Esophagus (tissue), 2 donors: ENCODE results near the gene ERCC8. TPM values are rescaled to one million over a fixed set of nuclear protein-coding genes. Genes with fewer than 3 reads are reported as not detected.
"Not testable (repeated sequence)": the region's sequence is repeated elsewhere in the genome, so short reads cannot be mapped to it uniquely, and the experiment has no call there.

Source experiments
- H3K27ac ChIP-seq, 2 donors: one replicate each; pipeline ENCODE4 v1.5.1; 2013; ENCODE audit warnings: low read depth in 2 of 2, mild to moderate bottlenecking in 2 of 2, inconsistent platforms in 1 of 2, low read length in 1 of 2, moderate library complexity in 1 of 2
- H3K27me3 ChIP-seq, 2 donors: one replicate each; pipeline ENCODE4 v1.6.1; 2013; ENCODE audit warnings: low read length in 2 of 2, control low read depth in 1 of 2, mild to moderate bottlenecking in 1 of 2; ENCODE audit not compliant: insufficient read depth in 2 of 2, control insufficient read depth in 1 of 2
- H3K36me3 ChIP-seq, 2 donors: one replicate each; pipeline ENCODE4 v1.6.1; 2013; ENCODE audit warnings: low read length in 1 of 2; ENCODE audit not compliant: control insufficient read depth in 2 of 2, insufficient read depth in 2 of 2
- H3K4me1 ChIP-seq, 2 donors: one replicate each; pipeline ENCODE4 v1.6.1; 2013; ENCODE audit warnings: low read length in 1 of 2; ENCODE audit not compliant: control insufficient read depth in 2 of 2, insufficient read depth in 2 of 2
- H3K4me3 ChIP-seq, 2 donors: one replicate each; pipeline ENCODE4 v1.5.1; 2013; ENCODE audit warnings: low read length in 2 of 2, mild to moderate bottlenecking in 2 of 2, low read depth in 1 of 2, moderate library complexity in 1 of 2
- H3K9me3 ChIP-seq, 2 donors: one replicate each; pipeline ENCODE4 v1.6.1; 2013; ENCODE audit warnings: mild to moderate bottlenecking in 2 of 2, low read depth in 1 of 2, low read length in 1 of 2, moderate library complexity in 1 of 2; ENCODE audit not compliant: control insufficient read depth in 2 of 2, insufficient read depth in 1 of 2
- WGBS, 2 donors: extraction: QIAGEN DNeasy Blood & Tissue Kit; methylation state at CpG; one replicate each; pipeline ENCODE4 v1.1.7; 2013; 5-methylcytosine and 5-hydroxymethylcytosine counted together
- polyA plus RNA-seq, 2 donors: library from polyadenylated mRNA; stranded (reverse); fragments of 200-250 nt; gene quantifications; one replicate each; pipeline ENCODE4 v1.2.3, GENCODE V29; 2013
- donor health status: healthy with polysubstance abuse.
- donor health status: Bipolar disorder and iron deficiency.

Gene ERCC8
- 1 to 10 TPM; 2.5 to 4.2 TPM for polyA plus RNA-seq

GRCh38 chr5:60944904-60945812 is at the start of gene ERCC8, which contains the start of gene NDUFAF2:
ERCC8 (minus strand) TSS chr5:60945070; CDS start chr5:60945008, 62 bp downstream.
NDUFAF2 (plus strand) TSS chr5:60945205; CDS start chr5:60945256, 51 bp downstream.
- H3K4me1 ChIP-seq, result no peaks in the 10 kb centered on the region
- WGBS, 2 donors, result 2 to 3% methylated on average over 64 of the region's 64 CpGs
- peak within 1 kb of the TSS; percentile 72 to 74 for H3K4me3 ChIP-seq
- no peaks in the 10 kb centered on the region for H3K27me3 ChIP-seq
- peak within 1 kb of the TSS; percentile 76 to 77 for H3K27ac ChIP-seq
- H3K36me3 ChIP-seq, result no peaks in the 10 kb centered on the region
- H3K9me3 ChIP-seq, result no peaks in the 10 kb centered on the region

- no peaks in the 10 kb centered on the region for H3K27me3 ChIP-seq
- H3K9me3 ChIP-seq, result peaks cover 5 to 7% of the 10 kb centered on the region in 2 donors
- H3K36me3 ChIP-seq, result peaks cover 0 to 3% of the 10 kb centered on the region in 2 donors
- no peak overlapping the region for H3K4me3 ChIP-seq
- WGBS, 2 donors, result 80 to 82% methylated on average over 11 of the region's 11 CpGs
- H3K27ac ChIP-seq, result no peak overlapping the region
- H3K4me1 ChIP-seq, result no peaks in the 10 kb centered on the region
These were observed 49.2 kb upstream of the ERCC8 start for GRCh38 chr5:60993875-60994571.

- H3K4me1 ChIP-seq, result no peaks in the 10 kb centered on the region
- 99 to 100% methylated on average over 2 of the region's 2 CpGs for WGBS, 2 donors
- peaks cover 5 to 7% of the 10 kb centered on the region in 2 donors for H3K9me3 ChIP-seq
- H3K27ac ChIP-seq, result no peak overlapping the region
- H3K4me3 ChIP-seq, result no peak overlapping the region
- no peaks in the 10 kb centered on the region for H3K27me3 ChIP-seq
- H3K36me3 ChIP-seq, result peaks cover 0 to 3% of the 10 kb centered on the region in 2 donors
These were observed 48.6 kb upstream of the ERCC8 start for GRCh38 chr5:60993425-60993824.

GRCh38 chr5:60992871-60993270 is 48.0 kb upstream of the ERCC8 start:
- 92 to 96% methylated on average over 6 of the region's 6 CpGs for WGBS, 2 donors
- H3K27ac ChIP-seq, result no peak overlapping the region
- H3K4me3 ChIP-seq, result no peak overlapping the region

DNA sequence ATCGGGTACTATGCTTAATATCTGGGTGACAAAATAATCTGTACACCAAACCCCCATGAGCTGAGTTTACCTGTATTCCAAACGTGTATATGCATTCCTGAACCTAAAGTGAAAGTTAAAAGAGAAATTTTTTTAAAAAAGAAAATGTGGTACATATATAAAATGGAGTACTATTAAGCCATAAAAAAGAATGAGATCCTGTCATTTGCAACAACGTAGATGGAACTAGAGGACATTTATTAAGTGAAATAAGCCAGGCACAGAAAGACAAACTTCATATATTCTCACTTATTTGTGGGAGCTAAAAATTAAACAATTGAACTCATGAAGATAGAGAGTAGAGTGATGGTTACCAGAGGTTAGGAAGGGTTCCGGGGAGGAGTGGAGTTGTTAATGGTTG is 44.9 kb upstream of the ERCC8 start:
- peaks cover 5 to 7% of the 10 kb centered on the region in 2 donors for H3K9me3 ChIP-seq
- H3K27ac ChIP-seq, result no peak overlapping the region
- H3K4me3 ChIP-seq, result no peak overlapping the region
- no peaks in the 10 kb centered on the region for H3K4me1 ChIP-seq
- whole genome bisulfite sequencing, 2 donors, result 84 to 91% methylated on average over 4 of the region's 4 CpGs
- H3K27me3 ChIP-seq, result no peaks in the 10 kb centered on the region
- H3K36me3 ChIP-seq, result peaks cover 0 to 3% of the 10 kb centered on the region in 2 donors

More at GRCh38 chr5:60992871-60993270, 48.0 kb upstream of the ERCC8 start:
- Histone ChIP-seq H3K9me3 (peaks cover 5 to 7% of the 10 kb centered on the region in 2 donors), H3K36me3 (peaks cover 0 to 3% of the 10 kb centered on the region in 2 donors), H3K4me1 (no peaks in the 10 kb centered on the region), H3K27me3 (no peaks in the 10 kb centered on the region)

DNA sequence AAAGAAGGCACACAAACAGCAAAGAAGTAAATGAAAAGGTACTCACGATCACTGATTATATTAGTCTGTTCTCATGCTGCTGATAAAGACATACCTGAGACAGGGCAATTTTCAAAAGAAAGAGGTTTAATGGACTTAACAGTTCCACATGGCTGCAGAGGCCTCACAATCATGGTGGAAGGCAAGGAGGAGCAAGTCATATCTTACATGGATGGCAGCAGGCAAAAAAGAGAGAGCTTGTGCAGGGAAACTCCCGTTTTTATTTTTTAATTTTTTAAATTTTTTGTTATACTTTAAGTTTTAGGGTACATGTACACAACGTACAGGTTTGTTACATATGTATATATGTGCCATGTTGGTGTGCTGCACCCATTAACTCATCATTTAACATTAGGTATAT is 37.3 kb upstream of the ERCC8 start:
- not testable (repeated sequence) for H3K4me1 ChIP-seq, H3K27ac ChIP-seq, H3K9me3 ChIP-seq, H3K36me3 ChIP-seq, H3K4me3 ChIP-seq, H3K27me3 ChIP-seq
- WGBS, 2 donors, result 93% methylated on average over 3 of the region's 3 CpGs

DNA sequence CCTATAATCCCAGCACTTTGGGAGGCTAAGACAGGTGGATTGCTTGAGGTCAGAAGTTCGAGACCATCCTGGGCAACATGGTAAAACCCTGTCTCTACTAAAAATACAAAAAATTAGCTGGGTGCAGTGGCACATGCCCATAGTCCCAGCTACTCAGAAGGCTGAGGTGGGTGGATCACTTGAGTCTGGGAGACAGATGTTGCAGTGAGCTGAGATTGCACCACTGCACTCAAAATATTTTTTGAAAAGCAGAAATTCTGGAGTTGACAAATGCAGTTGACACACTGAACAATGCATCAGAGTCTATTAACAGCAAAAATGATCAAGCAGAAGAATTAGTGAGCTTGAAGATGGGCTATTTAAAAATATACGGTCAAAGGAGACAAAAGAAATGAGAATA is 35.6 kb upstream of the ERCC8 start:
- Histone ChIP-seq H3K4me1 (no peaks in the 10 kb centered on the region), H3K9me3 (no peaks in the 10 kb centered on the region), H3K27ac (no peak overlapping the region), H3K4me3 (no peak overlapping the region), H3K36me3 (no peaks in the 10 kb centered on the region), H3K27me3 (no peaks in the 10 kb centered on the region)
- 91 to 100% methylated on average over 2 of the region's 2 CpGs for WGBS, 2 donors

GRCh38 chr5:60978968-60979367 is 34.1 kb upstream of the ERCC8 start:
- H3K27ac ChIP-seq, result no peak overlapping the region
- WGBS, 2 donors, result 76 to 79% methylated on average over 1 of the region's 1 CpG

GRCh38 chr5:60977956-60978737 is 33.3 kb upstream of the ERCC8 start:
- H3K9me3 ChIP-seq, result no peaks in the 10 kb centered on the region
- H3K4me3 ChIP-seq, result no peak overlapping the region
- no peaks in the 10 kb centered on the region for H3K36me3 ChIP-seq
- H3K27me3 ChIP-seq, result no peaks in the 10 kb centered on the region
- WGBS, 2 donors, result 71 to 83% methylated on average over 9 of the region's 9 CpGs
- H3K27ac ChIP-seq, result no peak overlapping the region
- no peaks in the 10 kb centered on the region for H3K4me1 ChIP-seq

More at GRCh38 chr5:60978968-60979367, 34.1 kb upstream of the ERCC8 start:
- Histone ChIP-seq H3K4me1 (no peaks in the 10 kb centered on the region), H3K27me3 (no peaks in the 10 kb centered on the region), H3K9me3 (no peaks in the 10 kb centered on the region), H3K4me3 (no peak overlapping the region), H3K36me3 (no peaks in the 10 kb centered on the region)
